H9 (cell line): Measurements from ENCODE around the gene PLXNA4. TPM values are rescaled to one million over a fixed set of nuclear protein-coding genes. Genes with fewer than 3 reads are reported as not detected.

Experiments
- DNase-seq: peaks from one replicate; pipeline ENCODE4 v3.0.0-alpha.2; 2017
- H2AFZ ChIP-seq: one replicate; pipeline ENCODE4 v1.6.1; 2013; ENCODE audit warnings: mild to moderate bottlenecking, low read length, control low read depth, moderate library complexity
- H2AK5ac ChIP-seq: 2 replicates; pipeline ENCODE4 v1.6.1; 2013; ENCODE audit warnings: low read length, control low read depth, mixed read lengths; ENCODE audit not compliant: insufficient read length
- H2BK120ac ChIP-seq: one replicate; pipeline ENCODE4 v1.6.1; 2013; ENCODE audit warnings: low read depth, mild to moderate bottlenecking, low read length, control low read depth, inconsistent platforms; ENCODE audit not compliant: poor library complexity, severe bottlenecking
- H2BK12ac ChIP-seq: 2 replicates; pipeline ENCODE4 v1.6.1; 2013; ENCODE audit warnings: low read length, control low read depth, mixed read lengths, low read depth; ENCODE audit not compliant: insufficient read length
- H2BK15ac ChIP-seq: 2 replicates; pipeline ENCODE4 v1.6.1; 2013; ENCODE audit warnings: low read depth, low read length, control low read depth
- H2BK20ac ChIP-seq: one replicate; pipeline ENCODE4 v1.6.1; 2013; ENCODE audit warnings: low read depth, mild to moderate bottlenecking, low read length, control low read depth, inconsistent platforms; ENCODE audit not compliant: poor library complexity, severe bottlenecking
- H2BK5ac ChIP-seq: 2 replicates; pipeline ENCODE4 v1.6.1; 2013; ENCODE audit warnings: low read length, control low read depth, mixed read lengths; ENCODE audit not compliant: insufficient read length
- H3K14ac ChIP-seq: 2 replicates; pipeline ENCODE4 v1.6.1; 2013; ENCODE audit warnings: low read length, control low read depth; ENCODE audit not compliant: insufficient read depth
- H3K18ac ChIP-seq: 2 replicates; pipeline ENCODE4 v1.6.1; 2013; ENCODE audit warnings: low read depth, mild to moderate bottlenecking, mixed read lengths, low read length, control low read depth; ENCODE audit not compliant: insufficient read length
- H3K23ac ChIP-seq: 2 replicates; pipeline ENCODE4 v1.6.1; 2013; ENCODE audit warnings: low read length, control low read depth, mixed read lengths, low read depth; ENCODE audit not compliant: insufficient read length
- H3K23me2 ChIP-seq: 2 replicates; pipeline ENCODE4 v1.6.1; 2013; ENCODE audit warnings: low read depth, mild to moderate bottlenecking, mixed read lengths, low read length, control low read depth; ENCODE audit not compliant: insufficient read length, poor library complexity, severe bottlenecking
- H3K27ac ChIP-seq: 2 replicates; pipeline ENCODE4 v1.5.1; 2013; ENCODE audit warnings: low read length, control low read depth, mixed read lengths, low read depth; ENCODE audit not compliant: insufficient read length
- H3K27me3 ChIP-seq: 2 replicates; pipeline ENCODE4 v1.6.1; 2013; ENCODE audit warnings: low read length, control low read depth, inconsistent platforms; ENCODE audit not compliant: insufficient read depth
- H3K4ac ChIP-seq: 2 replicates; pipeline ENCODE4 v1.6.1; 2013; ENCODE audit warnings: low read depth, mild to moderate bottlenecking, control low read depth, inconsistent platforms, low read length, moderate library complexity
- H3K4me1 ChIP-seq: 2 replicates; pipeline ENCODE4 v1.6.1; 2013; ENCODE audit warnings: low read length, control low read depth, inconsistent platforms; ENCODE audit not compliant: insufficient read depth
- H3K4me2 ChIP-seq: 2 replicates; pipeline ENCODE4 v1.6.1; 2013; ENCODE audit warnings: low read length, control low read depth, mixed read lengths; ENCODE audit not compliant: insufficient read length, insufficient read depth
- H3K56ac ChIP-seq: 2 replicates; pipeline ENCODE4 v1.6.1; 2013; ENCODE audit warnings: low read depth, mild to moderate bottlenecking, mixed read lengths, low read length, control low read depth; ENCODE audit not compliant: insufficient read length
- H3K79me1 ChIP-seq: 2 replicates; pipeline ENCODE4 v1.6.1; 2013; ENCODE audit warnings: low read depth, mild to moderate bottlenecking, moderate library complexity, low read length, control low read depth, inconsistent platforms; ENCODE audit not compliant: insufficient read depth, poor library complexity, severe bottlenecking
- H3K79me2 ChIP-seq: 2 replicates; pipeline ENCODE4 v1.6.1; 2013; ENCODE audit warnings: low read length, control low read depth, inconsistent platforms; ENCODE audit not compliant: insufficient read depth
- H3K9ac ChIP-seq: 2 replicates; pipeline ENCODE4 v1.6.1; 2013; ENCODE audit warnings: low read length, control low read depth, mixed read lengths; ENCODE audit not compliant: insufficient read length; ENCODE audit errors: extremely low read depth
- H3K9me3 ChIP-seq: one replicate; pipeline ENCODE4 v1.6.1; 2013; ENCODE audit warnings: low read depth, low read length, inconsistent platforms; ENCODE audit not compliant: control insufficient read depth
- H3T11ph ChIP-seq: one replicate; pipeline ENCODE4 v1.6.1; 2013; ENCODE audit warnings: mild to moderate bottlenecking, low read length, control low read depth, inconsistent platforms
- H4K20me1 ChIP-seq: one replicate; pipeline ENCODE4 v1.6.1; 2013; ENCODE audit not compliant: control insufficient read depth, insufficient read length, insufficient read depth
- H4K5ac ChIP-seq: 2 replicates; pipeline ENCODE4 v1.6.1; 2013; ENCODE audit warnings: low read depth, mild to moderate bottlenecking, mixed read lengths, low read length, control low read depth; ENCODE audit not compliant: insufficient read length
- H4K8ac ChIP-seq: replicated peaks from 2 replicates; pipeline ENCODE4 v1.6.1; 2013; ENCODE audit warnings: low read length, control low read depth, mixed read lengths, low read depth; ENCODE audit not compliant: insufficient read length
- H4K91ac ChIP-seq: 2 replicates; pipeline ENCODE4 v1.6.1; 2013; ENCODE audit warnings: low read depth, mild to moderate bottlenecking, moderate library complexity, mixed read lengths, low read length, control low read depth; ENCODE audit not compliant: insufficient read length
- H3K27ac Mint-ChIP-seq, 3 experiments: 2 replicates in 2 of 3; 3 replicates in 1 of 3; pipeline ENCODE4 v1.8.0; 2020 to 2021; ENCODE audit warnings: mixed read lengths in 3 of 3, mild to moderate bottlenecking in 1 of 3, moderate library complexity in 1 of 3
- H3K27me3 Mint-ChIP-seq: 2 replicates; pipeline ENCODE4 v1.8.0; 2021; ENCODE audit warnings: low read depth, mild to moderate bottlenecking, moderate library complexity, mixed read lengths
- H3K36me3 Mint-ChIP-seq, 3 experiments: 2 replicates in 2 of 3; 3 replicates in 1 of 3; pipeline ENCODE4 v1.8.0; 2020 to 2021; ENCODE audit warnings: low read depth in 3 of 3, mixed read lengths in 3 of 3; ENCODE audit not compliant: insufficient read depth in 1 of 3
- H3K4me1 Mint-ChIP-seq, 2 experiments: 2 replicates each; pipeline ENCODE4 v1.8.0; 2020; ENCODE audit warnings: mixed read lengths in 2 of 2
- H3K4me3 Mint-ChIP-seq, 2 experiments: 2 replicates in 1 of 2; 3 replicates in 1 of 2; pipeline ENCODE4 v1.8.0; 2020 to 2021; ENCODE audit warnings: mild to moderate bottlenecking in 2 of 2, mixed read lengths in 2 of 2, moderate library complexity in 1 of 2
- H3K9me3 Mint-ChIP-seq, 2 experiments: 2 replicates in 1 of 2; 3 replicates in 1 of 2; pipeline ENCODE4 v1.8.0; 2020; ENCODE audit warnings: mild to moderate bottlenecking in 2 of 2, mixed read lengths in 2 of 2, moderate library complexity in 1 of 2
- CTCF ChIP-seq: fragments of 200-600 bp; sonication (generic); conservative IDR thresholded peaks from 3 replicates; pipeline ENCODE4 v1.8.0; 2021; ENCODE audit warnings: antibody characterized with exemption, mild to moderate bottlenecking
- WGBS: extraction: QIAGEN DNeasy Blood & Tissue Kit; methylation state at CpG from one replicate; pipeline ENCODE4 v1.1.7; 2013; ENCODE audit warnings: missing lambda C conversion rate, low lambda C conversion rate, mixed read lengths; ENCODE audit not compliant: insufficient read length; ENCODE audit errors: extremely low coverage; 5-methylcytosine and 5-hydroxymethylcytosine counted together
- total RNA-seq: library from RNA; stranded (reverse); gene quantifications from 2 replicates; pipeline ENCODE4 v1.2.1, GENCODE V29; 2021

PLXNA4 gene
- total RNA-seq, 1 experiment from 2014 or later, result 0.35 TPM

- no peak overlapping the region for H3K4me3 Mint-ChIP-seq
- H3K9ac ChIP-seq, result no peak overlapping the region
- H3K23me2 ChIP-seq, result no peaks in the 10 kb centered on the region
- H3K4me1 ChIP-seq, result peaks cover 6% of the 10 kb centered on the region; the same call in 1 of the 2 replicates
- H2BK5ac ChIP-seq, result no peak overlapping the region
- no peak overlapping the region for H2BK20ac ChIP-seq
- H4K5ac ChIP-seq, result no peak overlapping the region
- no peaks in the 10 kb centered on the region for H3K79me1 ChIP-seq
- H3K27ac Mint-ChIP-seq, result no peak overlapping the region
- H4K91ac ChIP-seq, result no peak overlapping the region
- no peaks in the 10 kb centered on the region for H3K27me3 ChIP-seq
- H3K4ac ChIP-seq, result no peak overlapping the region
- peaks cover 5 to 7% of the 10 kb centered on the region in 2 experiments for H3K4me1 Mint-ChIP-seq
- H2AK5ac ChIP-seq, result no peak overlapping the region
- H3K9me3 ChIP-seq, result no peaks in the 10 kb centered on the region
- no peak overlapping the region for H3K23ac ChIP-seq
- DNase-seq, result no peak
- H4K20me1 ChIP-seq, result no peaks in the 10 kb centered on the region
- no peak overlapping the region for H2BK120ac ChIP-seq
- H4K8ac ChIP-seq, result no peak overlapping the region
- H3K27me3 Mint-ChIP-seq, result peaks cover 19% of the 10 kb centered on the region
- no peak overlapping the region for H3K14ac ChIP-seq
- H3K9me3 Mint-ChIP-seq, result no peaks in the 10 kb centered on the region
- H3K27ac ChIP-seq, result no peak overlapping the region
- H3K56ac ChIP-seq, result no peak overlapping the region
- no peaks in the 10 kb centered on the region for H3K79me2 ChIP-seq
- H2BK12ac ChIP-seq, result no peak overlapping the region
- H3K18ac ChIP-seq, result no peak overlapping the region
- H2BK15ac ChIP-seq, result no peak overlapping the region
- WGBS, result no CpG with 5 or more reads among the region's 9 CpGs
- no peak overlapping the region for H3K4me2 ChIP-seq
- no peak overlapping the region for H3T11ph ChIP-seq
- no peak overlapping the region for H2AFZ ChIP-seq
- no peak for TF ChIP-seq CTCF
- no peaks in the 10 kb centered on the region; a peak in 1 of 7 replicates for H3K36me3 Mint-ChIP-seq
Measured at GRCh38 chr7:132480534-132480933, 95.7 kb downstream of the PLXNA4 start.
